ENCODE measurements around the gene COL6A1. TPM values are rescaled to one million over a fixed set of nuclear protein-coding genes. Genes with fewer than 3 reads are reported as not detected.

COL6A1 gene
- total RNA-seq, 1 experiment from 2014 or later: 19.7 TPM

GRCh38 chr21:46051379-46051770, 69.8 kb downstream of the COL6A1 start:
- H3K36me3 ChIP-seq (ENCODE audit: insufficient read depth, low read length, poor library complexity, severe bottlenecking): no peaks in the 10 kb centered on the region
- BruUV-seq (replicated peaks): no TSS peak
- TF ChIP-seq CTCF (conservative IDR thresholded peaks at IDR 0.05; ENCODE audit: low read depth, low read length) (no peak), EZH2 (IDR thresholded peaks at IDR 0.05; ENCODE audit: borderline replicate concordance, low read depth, low read length, poor library complexity, severe bottlenecking) (no peak)
- ChIA-PET CTCF (no interaction called here), POLR2A (ENCODE audit: low non-redundant PET) (no interaction called here)
- H3K4me3 ChIP-seq (ENCODE audit: low read depth, low read length, poor library complexity, severe bottlenecking): no peak overlapping the region
- no peaks in the 10 kb centered on the region for H3K9me3 ChIP-seq (ENCODE audit: low read depth, low read length, poor library complexity, severe bottlenecking)
- H3K4me1 ChIP-seq (ENCODE audit: insufficient read depth, low read length, poor library complexity, severe bottlenecking): peaks cover 18% of the 10 kb centered on the region
- no peak for DNase-seq (ENCODE audit: low spot score)
- intact Hi-C loops (cut with micrococcal nuclease; ENCODE audit: unreplicated experiment): no loop called here
- no peaks in the 10 kb centered on the region for H3K27me3 ChIP-seq (replicated peaks; ENCODE audit: insufficient read depth, low read depth, low read length, poor library complexity)
- H3K27ac ChIP-seq (ENCODE audit: low read depth, low read length, poor library complexity, severe bottlenecking): no peak overlapping the region

GRCh38 chr21:46051821-46052675, 70.5 kb downstream of the COL6A1 start:
- DNase-seq (ENCODE audit: low spot score): no peak
- POLR2A ChIA-PET (ENCODE audit: low non-redundant PET): no interaction called here
- BruUV-seq (replicated peaks): no TSS peak

More at GRCh38 chr21:46051821-46052675, 70.5 kb downstream of the COL6A1 start:
- TF ChIP-seq EZH2 (IDR thresholded peaks at IDR 0.05; ENCODE audit: borderline replicate concordance, low read depth, low read length, poor library complexity, severe bottlenecking) (no peak), CTCF (conservative IDR thresholded peaks at IDR 0.05; ENCODE audit: low read depth, low read length) (no peak)
- no peaks in the 10 kb centered on the region for H3K27me3 ChIP-seq (replicated peaks; ENCODE audit: insufficient read depth, low read depth, low read length, poor library complexity)
- intact Hi-C loops (cut with micrococcal nuclease; ENCODE audit: unreplicated experiment): no loop called here
- no peak overlapping the region for H3K27ac ChIP-seq (ENCODE audit: low read depth, low read length, poor library complexity, severe bottlenecking)
- H3K9me3 ChIP-seq (ENCODE audit: low read depth, low read length, poor library complexity, severe bottlenecking): no peaks in the 10 kb centered on the region
- H3K4me3 ChIP-seq (ENCODE audit: low read depth, low read length, poor library complexity, severe bottlenecking): no peak overlapping the region
- CTCF ChIA-PET: no interaction called here
- peaks cover 18% of the 10 kb centered on the region for H3K4me1 ChIP-seq (ENCODE audit: insufficient read depth, low read length, poor library complexity, severe bottlenecking)
- H3K36me3 ChIP-seq (ENCODE audit: insufficient read depth, low read length, poor library complexity, severe bottlenecking): no peaks in the 10 kb centered on the region
